HCT116 (cell line): ENCODE data around the gene SUFU. TPM values are rescaled to one million over a fixed set of nuclear protein-coding genes. Genes with fewer than 3 reads are reported as not detected.

Experiments used
- ATF3 ChIP-seq: IDR thresholded peaks from 2 replicates; pipeline ENCODE4 v1.6.1; 2012
- CBX3 ChIP-seq: IDR thresholded peaks from 2 replicates; pipeline ENCODE4 v1.6.1; 2012; ENCODE audit warnings: low read depth
- CEBPB ChIP-seq: IDR thresholded peaks from 2 replicates; pipeline ENCODE4 v1.6.1; 2012; ENCODE audit warnings: low read depth
- CTCF ChIP-seq, 3 experiments: fragments of 200-600 bp in 1 of 3; sonication (generic) in 1 of 3; IDR thresholded peaks in 2 of 3; conservative IDR thresholded peaks in 1 of 3; 2 replicates each; pipeline ENCODE4 v1.5.1; 2012 to 2017; ENCODE audit warnings: low read depth in 2 of 3, low read length in 2 of 3, antibody characterized with exemption in 1 of 3, borderline replicate concordance in 1 of 3, control low read depth in 1 of 3, mild to moderate bottlenecking in 1 of 3, mixed read lengths in 1 of 3, mixed run types in 1 of 3, moderate library complexity in 1 of 3; ENCODE audit not compliant: insufficient read depth in 1 of 3
- ELF1 ChIP-seq: IDR thresholded peaks from 2 replicates; pipeline ENCODE4 v1.6.1; 2012; ENCODE audit warnings: low read depth, borderline replicate concordance
- FOSL1 ChIP-seq: IDR thresholded peaks from 2 replicates; pipeline ENCODE4 v1.6.1; 2012; ENCODE audit warnings: low read depth
- JUND ChIP-seq: IDR thresholded peaks from 2 replicates; pipeline ENCODE4 v1.6.1; 2012
- SIN3A ChIP-seq: IDR thresholded peaks from 2 replicates; pipeline ENCODE4 v1.6.1; 2012; ENCODE audit warnings: low read depth
- SP1 ChIP-seq: IDR thresholded peaks from 2 replicates; pipeline ENCODE4 v1.6.1; 2012; ENCODE audit warnings: low read depth
- SRF ChIP-seq: IDR thresholded peaks from 2 replicates; pipeline ENCODE4 v1.6.1; 2012; ENCODE audit warnings: low read depth
- ZBTB33 ChIP-seq: IDR thresholded peaks from 2 replicates; pipeline ENCODE4 v1.6.1; 2011; ENCODE audit warnings: mild to moderate bottlenecking, low read length, moderate library complexity; ENCODE audit not compliant: insufficient replicate concordance; ENCODE audit errors: extremely low read depth
- ZNF274 ChIP-seq: fragments of 200-500 bp; sonication (Bioruptor generic); IDR thresholded peaks from 2 replicates; pipeline ENCODE4 v1.6.1; 2014; ENCODE audit warnings: mild to moderate bottlenecking, low read depth, low read length, inconsistent platforms
- total RNA-seq: library from RNA; stranded (reverse); gene quantifications from one replicate; pipeline ENCODE4 v1.2.1, GENCODE V29; 2021; ENCODE audit not compliant: unreplicated experiment

Gene SUFU
- total RNA-seq, 1 experiment from 2014 or later: 18.8 TPM

- TF ChIP-seq ZBTB33 (no peak), FOSL1 (no peak), JUND (no peak), ZNF274 (no peak), SRF (no peak), ELF1 (no peak), CBX3 (no peak), ATF3 (no peak), CEBPB (no peak), CTCF (IDR thresholded peaks at IDR 0.05 in 2 of 3, conservative IDR thresholded peaks at IDR 0.05 in 1 of 3; ENCODE audit: borderline replicate concordance in 1 of 3, insufficient read depth in 1 of 3, low read depth in 2 of 3, low read length in 2 of 3) (no peak), SP1 (no peak), SIN3A (no peak)
These were observed 139.7 kb downstream of the SUFU start (continued) for GRCh38 chr10:102643336-102644065.
